CD4-positive, CD25-positive, alpha-beta regulatory T cell (primary cell): ENCODE data around the gene KRTAP4-6. TPM values are rescaled to one million over a fixed set of nuclear protein-coding genes. Genes with fewer than 3 reads are reported as not detected.
"Not testable (repeated sequence)": the region's sequence is repeated elsewhere in the genome, so short reads cannot be mapped to it uniquely, and the experiment has no call there.

Source experiments
- ATAC-seq, 2 donors: fragments of 150-1000 bp; cut with Tn5 transposase; one replicate each; pipeline ENCODE4 v1.10.0; 2021; ENCODE audit warnings: low read depth in 2 of 2, moderate number of reproducible peaks in 2 of 2, moderate library complexity in 1 of 2
- DNase-seq, 3 donors: peaks; one replicate each; pipeline versions ENCODE4 v3.0.0 to v3.0.0-alpha.2; 2012 to 2022; ENCODE audit warnings: mixed read lengths in 1 of 3
- H3K27ac ChIP-seq: one replicate; pipeline ENCODE4 v1.7.0; 2013; ENCODE audit warnings: mild to moderate bottlenecking, low read length; ENCODE audit not compliant: insufficient read depth, poor library complexity, severe bottlenecking
- H3K27me3 ChIP-seq: one replicate; pipeline ENCODE4 v1.7.0; 2013; ENCODE audit warnings: low read length; ENCODE audit not compliant: control insufficient read depth, insufficient read depth
- H3K36me3 ChIP-seq: one replicate; pipeline ENCODE4 v1.7.0; 2013; ENCODE audit warnings: mild to moderate bottlenecking, low read length, moderate library complexity; ENCODE audit not compliant: control insufficient read depth, insufficient read depth
- H3K4me1 ChIP-seq: 2 replicates; pipeline ENCODE4 v1.7.0; 2013; ENCODE audit warnings: mild to moderate bottlenecking, low read length; ENCODE audit not compliant: insufficient read depth, control insufficient read depth, poor library complexity, severe bottlenecking
- H3K4me3 ChIP-seq: one replicate; pipeline ENCODE4 v1.7.0; 2013; ENCODE audit warnings: low read depth, mild to moderate bottlenecking, low read length, moderate library complexity
- H3K9me3 ChIP-seq, 2 experiments: 1 replicate in 1 of 2; 2 replicates in 1 of 2; pipeline ENCODE4 v1.7.0; 2013; ENCODE audit warnings: low read length in 2 of 2, mild to moderate bottlenecking in 1 of 2, moderate library complexity in 1 of 2; ENCODE audit not compliant: control insufficient read depth in 2 of 2
- H3K27ac Mint-ChIP-seq, 3 donors: one replicate each; pipeline ENCODE4 v1.8.0; 2020 to 2022; ENCODE audit warnings: mild to moderate bottlenecking in 3 of 3, mixed read lengths in 3 of 3, moderate library complexity in 2 of 3
- H3K27me3 Mint-ChIP-seq: one replicate; pipeline ENCODE4 v1.8.0; 2022; ENCODE audit warnings: mild to moderate bottlenecking, mixed read lengths
- H3K36me3 Mint-ChIP-seq: one replicate; pipeline ENCODE4 v1.8.0; 2020; ENCODE audit warnings: mixed read lengths
- H3K4me1 Mint-ChIP-seq, 4 donors: one replicate each; pipeline ENCODE4 v1.8.0; 2020 to 2022; ENCODE audit warnings: mixed read lengths in 4 of 4, mild to moderate bottlenecking in 1 of 4
- H3K4me3 Mint-ChIP-seq, 4 donors: one replicate each; pipeline ENCODE4 v1.8.0; 2020 to 2022; ENCODE audit warnings: mild to moderate bottlenecking in 4 of 4, mixed read lengths in 4 of 4, moderate library complexity in 3 of 4
- H3K9me3 Mint-ChIP-seq, 7 donors: one replicate each; pipeline ENCODE4 v1.8.0; 2020 to 2022; ENCODE audit warnings: mixed read lengths in 7 of 7, mild to moderate bottlenecking in 3 of 7, moderate library complexity in 2 of 7
- polyA plus RNA-seq, 4 donors: library from polyadenylated mRNA; unstranded; fragments of 300-500 nt; fragmentation: Illumina TruSeq; gene quantifications; one replicate each; pipeline ENCODE4 v1.2.3, GENCODE V29; 2021
- total RNA-seq: library from RNA; stranded (reverse); gene quantifications from one replicate; pipeline ENCODE4 v1.2.3, GENCODE V29; 2022

Gene KRTAP4-6
- total and polyA plus RNA-seq, 5 donors from 2014 or later, result not detected

DNA sequence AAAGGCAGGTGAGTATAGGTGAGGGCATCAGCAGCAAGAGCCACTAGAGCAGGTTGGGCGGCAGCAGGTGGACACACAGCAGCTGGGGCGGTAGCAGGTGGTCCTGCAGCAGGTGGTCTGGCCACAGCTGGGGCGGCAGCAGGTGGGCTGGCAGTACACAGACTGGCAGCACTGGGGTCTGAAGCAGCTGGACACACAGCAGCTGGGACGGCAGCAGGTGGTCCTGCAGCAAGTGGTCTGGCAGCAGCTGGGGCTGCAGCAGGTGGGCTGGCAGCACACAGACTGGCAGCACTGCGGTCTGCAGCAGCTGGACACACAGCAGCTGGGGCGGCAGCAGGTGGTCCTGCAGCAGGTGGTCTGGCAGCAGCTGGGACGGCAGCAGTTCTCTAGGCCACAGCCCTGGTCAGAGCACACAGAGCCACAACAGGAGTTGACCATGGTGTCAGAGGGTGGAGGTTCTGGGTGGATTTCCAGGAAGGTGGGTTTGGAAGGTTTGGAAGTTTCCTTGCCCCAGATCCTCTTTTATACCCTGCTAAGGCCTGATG is 37.5 kb upstream of the KRTAP4-6 start, which contains the start of gene KRTAP4-2:
KRTAP4-2 (minus strand) TSS at position 495 of the 545 bp plus-strand sequence; CDS start at position 438, 57 bp downstream.
- H3K4me1 Mint-ChIP-seq, result peaks cover 0 to 5% (median 2%) of the 10 kb centered on the region in 4 donors
- no peak within 1 kb of the TSS for H3K4me3 ChIP-seq
- H3K27ac ChIP-seq, result no peak within 1 kb of the TSS
- peak within 1 kb of the TSS in 1 of 3 donors; percentile 5 for H3K27ac Mint-ChIP-seq
- no peaks in the 10 kb centered on the region for H3K4me1 ChIP-seq
- H3K27me3 ChIP-seq, result peaks cover 4% of the 10 kb centered on the region
- H3K9me3 Mint-ChIP-seq, result peaks cover 0 to 1% (median 0%) of the 10 kb centered on the region in 7 donors
- H3K36me3 ChIP-seq, result no peaks in the 10 kb centered on the region
- DNase-seq (no peak), ATAC-seq (no peak)
- no peak within 1 kb of the TSS for H3K4me3 Mint-ChIP-seq
- H3K36me3 Mint-ChIP-seq, result no peaks in the 10 kb centered on the region
- H3K9me3 ChIP-seq, result no peaks in the 10 kb centered on the region
- H3K27me3 Mint-ChIP-seq, result peaks cover 14% of the 10 kb centered on the region

DNA sequence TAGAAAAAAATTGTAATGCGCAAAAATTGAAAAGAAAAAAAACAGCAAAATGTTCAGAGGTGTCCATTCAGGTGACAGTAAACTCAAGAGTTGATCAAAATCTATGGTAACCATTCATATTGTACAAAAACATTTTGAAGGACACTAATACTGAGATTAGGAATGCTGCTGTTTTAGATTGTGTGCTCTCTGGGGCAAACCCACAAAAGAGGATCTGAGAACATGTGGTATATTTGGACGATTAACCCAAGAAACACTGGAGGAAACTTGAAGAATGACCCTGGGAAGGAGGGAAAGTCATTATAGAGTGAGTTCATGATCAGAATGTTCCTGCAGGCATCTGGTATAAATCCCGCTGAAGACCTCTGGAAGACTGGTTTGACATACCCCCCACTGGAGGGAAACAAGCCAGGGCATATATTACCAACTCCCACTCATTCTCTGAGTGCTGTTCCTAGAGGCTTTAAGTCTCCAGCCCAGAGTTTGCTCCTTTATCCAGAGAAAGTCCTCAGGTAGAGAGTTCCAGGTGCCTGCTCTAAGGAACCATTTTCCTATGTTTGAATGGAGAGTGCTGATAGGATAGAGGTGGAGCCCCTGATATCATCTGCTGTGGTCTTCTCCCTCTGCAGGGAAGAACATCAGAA is 36.5 kb upstream of the KRTAP4-6 start:
- H3K36me3 ChIP-seq, result no peaks in the 10 kb centered on the region
- peaks cover 6% of the 10 kb centered on the region for H3K27me3 ChIP-seq
- no peaks in the 10 kb centered on the region for H3K9me3 ChIP-seq
- ATAC-seq (no peak), DNase-seq (no peak)
- no peaks in the 10 kb centered on the region for H3K9me3 Mint-ChIP-seq
- peaks cover 0 to 5% (median 2%) of the 10 kb centered on the region in 4 donors for H3K4me1 Mint-ChIP-seq
- H3K4me3 Mint-ChIP-seq, result no peak overlapping the region
- H3K27ac ChIP-seq, result no peak overlapping the region
- H3K27me3 Mint-ChIP-seq, result peaks cover 14% of the 10 kb centered on the region
- no peaks in the 10 kb centered on the region for H3K4me1 ChIP-seq
- no peaks in the 10 kb centered on the region for H3K36me3 Mint-ChIP-seq
- no peak overlapping the region for H3K27ac Mint-ChIP-seq
- no peak overlapping the region for H3K4me3 ChIP-seq

DNA sequence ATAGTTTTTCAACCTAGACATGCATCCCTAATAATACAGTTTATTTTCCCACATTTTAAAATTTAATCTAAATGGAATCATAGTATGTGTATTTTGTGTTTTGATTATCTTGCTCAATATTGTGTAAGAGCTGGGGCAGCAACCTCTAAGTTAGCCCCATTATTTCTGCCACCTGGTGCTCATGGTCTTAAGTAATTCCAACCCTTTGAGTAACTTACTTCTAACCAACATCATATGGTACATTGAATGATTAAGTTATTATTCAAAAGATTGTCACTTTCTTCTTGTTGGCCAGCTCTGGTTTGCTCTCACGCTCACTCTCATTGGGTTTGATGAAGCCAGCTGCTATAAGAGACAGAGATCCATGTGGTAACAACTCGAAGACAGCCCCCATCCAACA is 31.5 kb upstream of the KRTAP4-6 start:
- ATAC-seq (no peak), DNase-seq (no peak)
- H3K36me3 Mint-ChIP-seq, result no peaks in the 10 kb centered on the region
- no peak overlapping the region for H3K27ac Mint-ChIP-seq
- no peak overlapping the region for H3K4me3 Mint-ChIP-seq
- no peak overlapping the region for H3K27ac ChIP-seq
- H3K4me1 Mint-ChIP-seq, result peaks cover 0 to 5% (median 2%) of the 10 kb centered on the region in 4 donors
- H3K36me3 ChIP-seq, result no peaks in the 10 kb centered on the region
- H3K9me3 ChIP-seq, result no peaks in the 10 kb centered on the region
- no peaks in the 10 kb centered on the region for H3K4me1 ChIP-seq
- no peak overlapping the region for H3K4me3 ChIP-seq
- peaks cover 17% of the 10 kb centered on the region for H3K27me3 Mint-ChIP-seq
- peaks cover 6% of the 10 kb centered on the region for H3K27me3 ChIP-seq
- no peaks in the 10 kb centered on the region for H3K9me3 Mint-ChIP-seq

DNA sequence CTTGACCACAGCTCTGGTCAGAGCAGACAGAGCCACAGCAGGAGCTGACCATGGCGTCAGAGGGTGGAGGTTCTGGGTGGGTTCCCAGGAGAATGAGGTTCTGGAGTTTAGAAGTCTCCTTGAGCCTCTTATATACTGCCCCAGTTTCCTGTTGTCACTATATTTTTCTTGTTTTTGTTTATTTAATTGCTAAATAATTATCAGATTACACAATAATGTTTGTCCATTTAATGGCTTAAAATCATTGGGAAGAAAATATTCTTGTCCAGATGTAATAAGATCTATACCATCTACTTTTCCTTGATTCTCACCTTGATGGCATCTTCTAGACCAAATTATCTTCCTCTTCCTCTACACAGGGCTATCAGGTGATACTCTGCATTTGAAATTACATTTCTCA is 27.8 kb upstream of the KRTAP4-6 start, which contains the start of gene KRTAP4-3:
KRTAP4-3 (minus strand) TSS at position 101 of the 400 bp plus-strand sequence; CDS start at position 52, 49 bp downstream.
- Histone ChIP-seq H3K4me3 (no peak within 1 kb of the TSS), H3K4me1 (no peaks in the 10 kb centered on the region), H3K9me3 (no peaks in the 10 kb centered on the region), H3K27ac (no peak within 1 kb of the TSS), H3K36me3 (no peaks in the 10 kb centered on the region), H3K27me3 (peaks cover 7% of the 10 kb centered on the region)
- H3K9me3 Mint-ChIP-seq, result peaks cover 0 to 1% (median 0%) of the 10 kb centered on the region in 7 donors
- DNase-seq (no peak), ATAC-seq (no peak)
- H3K27ac Mint-ChIP-seq, result peak within 1 kb of the TSS in 1 of 3 donors; percentile 6
- H3K4me1 Mint-ChIP-seq, result no peaks in the 10 kb centered on the region
- no peaks in the 10 kb centered on the region for H3K36me3 Mint-ChIP-seq
- H3K27me3 Mint-ChIP-seq, result peaks cover 13% of the 10 kb centered on the region
- no peak within 1 kb of the TSS for H3K4me3 Mint-ChIP-seq

DNA sequence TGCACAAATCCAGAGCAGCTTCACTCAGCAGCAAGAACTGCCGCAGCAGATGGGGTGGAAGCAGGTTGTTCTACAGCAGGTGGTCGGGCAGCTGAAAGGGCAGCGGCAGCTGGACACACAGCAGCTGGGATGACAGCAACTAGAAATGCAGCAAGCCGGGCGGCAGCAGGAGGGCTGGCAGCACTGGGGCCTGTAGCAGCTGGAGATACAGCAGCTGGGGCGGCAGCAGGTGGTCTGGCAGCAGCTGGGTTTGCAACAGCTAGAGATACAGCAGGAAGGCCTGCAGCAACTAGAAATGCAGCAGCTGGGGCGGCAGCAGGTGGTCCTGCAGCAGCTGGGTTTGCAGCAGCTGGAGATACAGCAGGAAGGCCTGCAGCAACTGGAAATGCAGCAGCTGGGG is 27.2 kb upstream of the KRTAP4-6 start:
- Histone ChIP-seq H3K27me3 (peaks cover 7% of the 10 kb centered on the region), H3K9me3 (no peaks in the 10 kb centered on the region), H3K27ac (no peak overlapping the region), H3K4me1 (no peaks in the 10 kb centered on the region), H3K36me3 (no peaks in the 10 kb centered on the region), H3K4me3 (no peak overlapping the region)
- no peak for DNase-seq
- Mint-ChIP-seq H3K4me1 (no peaks in the 10 kb centered on the region), H3K9me3 (peaks cover 0 to 1% (median 0%) of the 10 kb centered on the region in 7 donors), H3K27ac (no peak overlapping the region), H3K36me3 (no peaks in the 10 kb centered on the region), H3K27me3 (peaks cover 15% of the 10 kb centered on the region), H3K4me3 (no peak overlapping the region)
- no peak for ATAC-seq

DNA sequence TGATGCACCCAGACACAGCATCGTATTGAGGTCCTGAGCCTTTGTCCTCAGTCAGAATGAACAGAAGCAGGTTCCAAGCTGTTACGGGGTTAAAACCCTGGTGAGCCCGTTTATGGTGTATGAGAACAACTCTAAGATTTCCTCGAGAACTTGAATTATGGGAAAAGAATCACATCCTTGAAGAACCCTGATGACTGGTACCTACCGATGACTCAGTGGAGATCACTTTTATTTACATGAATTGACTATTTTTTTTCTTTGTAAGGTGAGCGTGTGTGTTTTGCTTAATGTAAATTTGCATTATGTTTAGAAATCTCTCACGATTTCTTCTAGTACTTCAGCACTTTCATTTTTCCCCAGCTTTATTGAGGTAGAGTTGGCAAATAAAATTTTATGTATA is 23.5 kb upstream of the KRTAP4-6 start:
- no peaks in the 10 kb centered on the region for H3K4me1 Mint-ChIP-seq
- DNase-seq (no peak), ATAC-seq (no peak)
- no peaks in the 10 kb centered on the region for H3K4me1 ChIP-seq
- H3K27me3 ChIP-seq, result peaks cover 8% of the 10 kb centered on the region
- H3K9me3 Mint-ChIP-seq, result peaks cover 0 to 1% (median 0%) of the 10 kb centered on the region in 7 donors
- H3K27ac ChIP-seq, result no peak overlapping the region
- peaks cover 11% of the 10 kb centered on the region for H3K27me3 Mint-ChIP-seq
- H3K4me3 Mint-ChIP-seq, result no peak overlapping the region
- H3K27ac Mint-ChIP-seq, result no peak overlapping the region
- no peak overlapping the region for H3K4me3 ChIP-seq
- no peaks in the 10 kb centered on the region for H3K36me3 Mint-ChIP-seq
- H3K9me3 ChIP-seq, result no peaks in the 10 kb centered on the region
- H3K36me3 ChIP-seq, result no peaks in the 10 kb centered on the region

DNA sequence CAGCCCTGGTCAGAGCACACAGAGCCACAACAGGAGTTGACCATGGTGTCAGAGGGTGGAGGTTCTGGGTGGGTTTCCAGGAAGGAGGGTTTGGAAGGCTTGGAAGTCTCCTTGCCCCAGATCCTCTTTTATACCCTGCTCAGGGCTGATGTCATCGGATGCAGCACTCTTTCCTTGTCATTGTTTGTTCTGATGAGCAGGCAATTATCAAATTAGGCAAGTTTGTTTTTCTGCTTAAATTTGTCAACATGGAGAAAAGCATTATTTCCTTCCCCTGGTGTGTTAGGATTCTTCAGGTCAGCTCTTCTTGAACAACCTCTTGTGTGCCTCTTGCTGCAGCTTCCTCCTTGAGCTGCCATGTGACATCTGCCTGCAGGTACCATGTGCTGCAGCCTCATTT is 20.3 kb upstream of the KRTAP4-6 start, which contains the start of gene KRTAP4-4:
KRTAP4-4 (minus strand) TSS at position 101 of the 400 bp plus-strand sequence; CDS start at position 44, 57 bp downstream.
- ATAC-seq, result no peak
- H3K4me3 ChIP-seq, result no peak within 1 kb of the TSS
- no peak within 1 kb of the TSS for H3K4me3 Mint-ChIP-seq
- no peak within 1 kb of the TSS for H3K27ac Mint-ChIP-seq
- H3K27me3 ChIP-seq, result peaks cover 23% of the 10 kb centered on the region
- H3K36me3 ChIP-seq, result no peaks in the 10 kb centered on the region
- H3K27ac ChIP-seq, result no peak within 1 kb of the TSS
- H3K4me1 ChIP-seq, result no peaks in the 10 kb centered on the region
- no peak for DNase-seq
- H3K9me3 Mint-ChIP-seq, result no peaks in the 10 kb centered on the region
- no peaks in the 10 kb centered on the region for H3K9me3 ChIP-seq
- H3K4me1 Mint-ChIP-seq, result no peaks in the 10 kb centered on the region
- no peaks in the 10 kb centered on the region for H3K36me3 Mint-ChIP-seq
- H3K27me3 Mint-ChIP-seq, result peaks cover 22% of the 10 kb centered on the region

DNA sequence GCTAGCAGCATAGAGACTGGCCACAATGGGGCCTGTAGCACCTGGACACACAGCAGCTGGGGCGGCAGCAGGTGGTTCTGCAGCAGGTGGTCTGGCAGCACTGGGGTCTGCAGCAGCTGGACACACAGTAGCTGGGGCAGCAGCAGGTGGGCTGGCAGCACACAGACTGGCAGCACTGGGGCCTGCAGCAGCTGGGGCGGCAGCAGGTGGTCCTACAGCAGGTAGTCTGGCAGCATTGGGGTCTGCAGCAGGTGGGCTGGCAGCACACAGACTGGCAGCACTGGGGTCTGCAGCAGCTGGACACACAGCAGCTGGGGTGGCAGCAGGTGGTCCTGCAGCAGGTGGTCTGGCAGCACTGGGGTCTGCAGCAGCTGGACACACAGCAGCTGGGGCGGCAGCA is 19.8 kb upstream of the KRTAP4-6 start:
- H3K27ac Mint-ChIP-seq, H3K36me3 ChIP-seq, DNase-seq, H3K36me3 Mint-ChIP-seq, H3K4me3 ChIP-seq, H3K9me3 ChIP-seq, H3K9me3 Mint-ChIP-seq, H3K4me3 Mint-ChIP-seq, H3K27ac ChIP-seq, H3K4me1 ChIP-seq, H3K4me1 Mint-ChIP-seq, ATAC-seq: not testable (repeated sequence)
- H3K27me3 Mint-ChIP-seq, result peaks cover 22% of the 10 kb centered on the region
- peaks cover 23% of the 10 kb centered on the region for H3K27me3 ChIP-seq
